Activated CD4-positive, alpha-beta T cell treated with anti-CD3 and anti-CD28 coated beads, Interleukin-2, amount 50 U/mL, for 24 hours (primary cell): ENCODE data around the gene SDCBP2.
A peak's percentile ranks its signal among the peaks of the same experiment; 100 is the strongest.

ENCODE experiments used
- DNase-seq, 2 donors: peaks; one replicate each; pipeline ENCODE4 v3.0.0-alpha.2; 2020; ENCODE audit warnings: low read depth in 1 of 2, low spot score in 1 of 2

Gene SDCBP2

GRCh38 chr20:1313236-1313964 is 15.5 kb downstream of the SDCBP2 start:
- DNase-seq, result peak; percentile 48 to 57

GRCh38 chr20:1312904-1313235 is 16.1 kb downstream of the SDCBP2 start:
- no peak for DNase-seq

DNA sequence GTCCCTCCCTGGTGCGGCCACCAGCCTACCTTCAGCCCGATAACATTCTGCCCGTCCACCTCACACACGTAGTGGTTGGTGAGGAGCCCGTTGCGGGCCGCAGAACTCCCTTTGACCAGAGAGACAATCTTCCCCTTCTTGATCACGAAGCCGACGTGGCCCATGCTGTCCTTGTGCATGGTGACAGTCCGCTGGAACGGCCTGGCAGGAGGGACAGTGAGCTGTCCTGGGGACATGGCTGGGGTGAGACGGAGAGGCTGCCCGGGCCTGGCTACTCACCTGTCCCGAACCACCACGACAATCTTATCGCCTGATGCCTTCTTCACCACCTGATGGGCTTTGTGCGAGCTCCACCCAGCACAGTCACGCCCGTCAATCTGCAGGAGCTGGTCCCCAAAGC is 16.6 kb downstream of the SDCBP2 start:
- DNase-seq, result no peak

GRCh38 chr20:1310506-1311190 is 18.3 kb downstream of the SDCBP2 start:
- no peak for DNase-seq

DNA sequence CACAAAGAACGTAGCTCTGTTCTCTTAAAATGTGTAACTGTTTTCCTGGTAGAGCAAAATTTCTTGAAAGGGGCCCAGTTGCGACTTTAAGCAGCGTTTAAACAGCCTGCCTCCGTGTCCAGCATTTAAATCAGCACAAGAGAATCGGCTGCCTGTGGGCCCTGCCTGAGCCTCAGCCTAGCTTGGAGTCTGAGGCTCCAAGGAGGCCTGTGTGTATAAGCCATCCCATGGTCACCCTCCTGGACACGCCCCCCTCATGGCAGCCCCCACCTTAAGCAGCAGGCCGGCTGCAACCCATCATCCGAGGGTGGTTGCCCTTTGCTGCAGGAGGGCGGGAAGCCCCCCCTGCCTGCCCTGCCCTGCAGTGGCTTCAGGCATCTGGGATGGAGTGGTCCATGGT is 18.9 kb downstream of the SDCBP2 start:
- no peak for DNase-seq

DNA sequence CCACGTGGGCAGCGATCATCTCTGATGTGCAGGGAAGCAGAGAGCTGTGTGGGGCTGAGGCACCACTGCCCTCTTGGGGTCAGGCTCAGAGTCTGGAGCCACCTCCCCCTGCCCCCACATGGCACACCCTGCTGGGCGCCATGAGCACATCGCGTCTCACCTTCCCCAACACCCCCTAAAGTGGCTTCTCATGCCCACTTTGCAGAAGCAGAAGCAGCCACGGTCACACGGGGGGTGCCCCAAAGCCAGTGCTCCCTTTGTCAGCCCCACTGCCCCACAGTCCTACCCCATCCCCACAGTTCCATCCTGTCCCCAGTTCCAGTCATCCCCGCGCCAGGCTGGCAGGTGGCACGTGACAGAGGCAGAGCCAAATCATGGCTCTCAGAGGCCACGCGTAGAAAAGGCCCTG is 19.5 kb downstream of the SDCBP2 start:
- DNase-seq, result no peak

DNA sequence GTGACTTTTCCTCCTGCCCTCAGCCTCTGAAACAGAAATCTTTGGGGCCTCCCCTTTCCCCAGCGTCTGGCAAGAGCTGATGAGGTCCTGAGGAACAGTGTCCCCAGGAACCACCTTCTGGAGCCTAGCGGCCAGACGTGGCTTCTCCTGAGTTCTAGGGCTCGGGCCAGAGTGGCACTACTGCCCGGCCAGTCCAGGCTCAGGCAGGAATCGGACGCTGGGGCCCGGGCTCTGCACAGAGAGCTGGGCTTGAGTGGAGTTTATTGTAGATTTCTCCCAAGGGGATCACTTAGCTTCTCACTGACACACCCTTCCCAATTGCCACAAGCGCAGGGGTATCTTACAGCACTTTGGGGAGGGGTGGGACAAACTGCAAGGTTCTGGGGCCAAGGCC is 20.2 kb downstream of the SDCBP2 start:
- no peak for DNase-seq

DNA sequence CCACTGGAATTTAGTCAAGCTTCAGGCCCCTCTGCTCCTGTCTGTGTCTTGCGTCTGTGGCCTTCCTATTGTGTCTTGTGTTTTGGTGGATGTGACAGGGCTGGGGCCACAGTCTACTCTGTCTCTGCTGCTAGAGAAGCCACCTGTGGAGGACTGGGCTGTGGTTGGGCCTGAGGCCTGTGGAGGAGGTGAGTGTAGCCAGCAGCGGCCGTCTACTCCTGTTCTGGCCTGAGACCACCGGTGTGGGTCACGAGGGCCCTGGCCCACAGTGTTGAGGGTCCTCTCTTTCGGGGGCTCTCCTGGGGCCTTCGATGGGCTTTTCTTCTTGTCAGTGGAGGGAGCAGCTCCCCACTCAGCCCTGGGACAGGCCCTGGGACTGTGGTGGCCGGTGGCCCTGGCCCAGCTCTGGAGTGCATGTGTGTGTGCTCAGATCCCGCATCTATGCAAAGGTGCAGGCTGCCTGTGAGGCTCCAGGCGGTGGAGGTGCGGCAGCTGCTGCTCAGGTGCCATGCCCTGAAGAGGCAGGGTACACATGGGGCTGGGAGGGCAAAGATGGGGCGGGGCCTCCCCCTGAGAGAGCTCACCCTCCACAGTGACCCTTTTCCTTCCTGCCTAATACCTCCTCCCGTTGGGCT is 20.8 kb downstream of the SDCBP2 start:
- DNase-seq, result no peak

DNA sequence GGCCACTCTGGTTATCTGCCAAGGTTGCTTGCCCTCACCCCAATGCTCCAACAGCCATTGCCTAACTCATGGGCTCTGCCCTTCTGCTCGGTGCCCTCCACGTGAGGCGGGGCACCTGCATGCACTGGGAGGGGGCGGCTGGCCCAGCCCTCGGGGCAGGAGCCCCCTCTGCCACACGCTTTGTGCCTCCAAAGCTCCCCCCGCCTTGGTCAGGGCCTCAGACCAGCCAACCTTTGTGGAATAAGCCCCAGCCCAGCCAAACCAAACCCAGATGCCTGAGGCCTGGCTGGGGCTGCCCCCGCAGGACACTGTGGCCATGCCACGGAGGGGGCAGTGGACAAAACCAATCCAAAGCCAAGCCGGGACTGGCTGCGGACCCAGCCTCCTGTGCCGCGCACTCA is 21.4 kb downstream of the SDCBP2 start:
- DNase-seq, result no peak

- no peak for DNase-seq
These were observed 21.8 kb downstream of the SDCBP2 start for GRCh38 chr20:1307171-1307570.

GRCh38 chr20:1306316-1307135 is 22.4 kb downstream of the SDCBP2 start:
- DNase-seq, result no peak

- DNase-seq, result no peak
These were observed 23.2 kb downstream of the SDCBP2 start for GRCh38 chr20:1305712-1306111.

- DNase-seq, result no peak
These were observed 24.0 kb downstream of the SDCBP2 start for GRCh38 chr20:1304710-1305515.

GRCh38 chr20:1302685-1303541 is 26.0 kb downstream of the SDCBP2 start:
- no peak for DNase-seq

DNA sequence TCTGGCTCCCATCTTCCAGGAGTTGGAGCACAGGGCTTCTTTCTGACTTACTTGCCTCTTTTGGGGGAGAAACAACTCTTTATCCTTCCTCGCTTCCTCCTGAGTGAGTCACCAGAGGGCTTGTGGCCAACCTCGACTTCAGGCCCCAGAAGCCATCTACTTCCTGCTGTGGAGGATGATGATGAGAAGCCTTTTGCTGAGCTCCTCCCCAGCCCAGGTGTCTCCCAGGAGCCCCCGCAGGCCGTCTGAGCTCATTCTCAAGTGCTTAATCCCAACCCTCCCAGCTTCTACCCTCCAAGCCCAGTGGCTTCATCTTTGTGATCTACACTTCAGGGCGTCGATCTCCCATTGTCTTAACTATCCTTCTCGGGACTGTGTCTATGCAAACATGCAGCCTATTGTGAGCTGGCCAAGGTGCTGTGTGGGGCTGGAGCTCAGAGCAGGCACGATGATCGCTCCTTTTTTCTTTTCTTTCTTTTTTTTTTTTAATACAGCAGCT is 27.9 kb downstream of the SDCBP2 start:
- DNase-seq, result peak in 1 of 2 donors; percentile 45

DNA sequence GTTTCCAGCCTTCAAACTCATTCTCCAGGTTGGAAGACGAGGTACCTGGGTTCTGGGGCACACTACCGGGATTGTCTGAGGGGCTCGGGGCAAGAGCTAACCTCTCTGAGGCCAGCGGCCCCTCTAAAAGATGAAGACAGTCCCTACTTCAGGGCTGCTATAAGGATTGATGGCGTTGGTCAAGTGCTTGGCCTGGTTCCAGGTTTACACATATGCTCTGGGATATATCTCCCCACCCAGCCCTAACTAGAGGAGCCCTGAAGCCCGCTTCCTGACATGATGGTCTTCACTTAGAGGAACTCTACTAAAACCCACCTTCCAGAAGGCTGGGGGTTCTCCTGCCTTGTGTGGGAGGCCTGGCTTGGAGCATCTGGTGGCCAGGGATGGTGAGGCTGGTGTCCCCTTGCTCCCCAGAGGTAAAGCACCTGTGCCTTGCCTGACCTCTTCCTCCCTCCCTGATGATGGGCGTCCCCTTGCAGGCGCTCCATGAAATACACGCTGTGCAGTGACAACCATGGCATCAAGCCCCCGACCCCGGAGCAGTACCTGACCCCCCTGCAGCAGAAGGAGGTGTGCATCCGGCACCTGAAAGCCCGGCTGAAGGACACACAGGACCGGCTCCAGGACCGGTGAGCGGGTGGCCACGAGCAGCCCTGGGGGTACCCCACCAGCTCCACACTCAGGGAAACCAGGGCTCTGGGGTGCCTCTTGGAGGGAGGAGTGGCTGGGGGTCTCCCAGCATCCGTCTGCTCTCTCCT is 28.7 kb downstream of the SDCBP2 start:
- DNase-seq, result no peak

DNA sequence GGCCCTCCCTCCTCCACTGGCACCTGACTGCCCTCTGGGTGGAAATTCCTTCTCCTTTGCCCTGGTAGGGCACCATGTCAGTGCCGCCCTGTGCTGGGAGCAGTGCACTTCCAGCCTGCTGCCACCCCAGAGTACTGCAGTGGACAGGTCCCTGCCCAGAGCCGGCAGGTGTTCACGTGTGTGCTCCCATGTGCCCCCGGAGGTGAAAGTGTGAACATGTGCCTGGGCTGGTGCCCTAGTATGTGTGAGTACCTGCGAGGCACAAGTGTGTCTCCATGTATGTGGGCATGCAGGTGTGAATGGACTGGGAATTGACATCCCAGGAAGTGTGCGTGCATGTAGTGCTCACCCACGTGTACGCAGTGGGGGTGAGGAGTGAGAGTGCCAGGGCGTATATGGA is 29.4 kb downstream of the SDCBP2 start:
- DNase-seq, result no peak

GRCh38 chr20:1298888-1299511 is 29.9 kb downstream of the SDCBP2 start:
- DNase-seq, result no peak

DNA sequence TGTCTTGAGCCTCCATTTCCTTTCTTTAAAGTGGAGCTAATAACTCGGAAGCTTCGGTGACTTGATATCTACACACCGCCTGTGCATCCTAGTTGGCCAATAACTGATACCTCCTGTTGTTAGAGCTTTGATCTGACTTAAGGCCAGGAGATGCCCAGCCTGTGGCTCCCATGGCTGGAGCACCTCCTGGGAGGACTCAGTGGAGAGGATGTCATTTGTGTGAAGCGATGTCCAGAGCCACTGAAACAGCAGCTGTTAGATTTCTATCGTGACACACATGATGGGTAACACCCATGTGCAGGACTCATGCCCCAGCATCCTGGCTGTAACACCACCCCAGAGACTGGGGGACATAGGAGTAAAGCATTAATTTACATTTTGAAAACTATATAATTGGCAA is 30.8 kb downstream of the SDCBP2 start:
- DNase-seq, result no peak
